ENCODE data around the gene PNMT. TPM values are rescaled to one million over a fixed set of nuclear protein-coding genes. Genes with fewer than 3 reads are reported as not detected.

Gene PNMT
- polyA plus RNA-seq, 3 donors, result not detected

DNA sequence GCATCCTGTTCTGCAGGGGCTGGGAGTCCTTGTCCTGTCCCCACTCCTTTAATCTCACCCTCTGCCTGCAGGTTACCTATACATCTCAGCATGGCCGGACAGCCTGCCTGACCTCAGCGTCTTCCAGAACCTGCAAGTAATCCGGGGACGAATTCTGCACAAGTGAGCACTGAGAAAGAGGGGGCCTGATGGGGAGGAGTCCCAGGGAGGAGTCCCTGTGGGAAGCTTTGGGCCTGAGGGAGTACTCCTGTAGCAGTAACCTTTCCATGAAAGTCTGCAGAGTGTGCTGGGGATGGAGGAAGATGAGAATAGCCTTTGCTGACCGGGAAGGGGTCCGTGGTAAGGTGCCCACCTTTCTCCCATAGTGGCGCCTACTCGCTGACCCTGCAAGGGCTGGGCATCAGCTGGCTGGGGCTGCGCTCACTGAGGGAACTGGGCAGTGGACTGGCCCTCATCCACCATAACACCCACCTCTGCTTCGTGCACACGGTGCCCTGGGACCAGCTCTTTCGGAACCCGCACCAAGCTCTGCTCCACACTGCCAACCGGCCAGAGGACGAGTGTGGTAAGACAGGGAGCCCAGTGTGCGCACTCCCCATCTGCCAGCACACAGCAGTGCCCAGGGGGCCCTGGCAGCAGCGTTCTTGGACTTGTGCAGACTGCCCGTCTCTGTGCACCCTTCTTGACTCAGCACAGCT, 47.3 kb downstream of the PNMT start:
- Histone ChIP-seq H3K36me3 (replicated peaks in 1 of 2; ENCODE audit: control insufficient read depth in 1 of 2, insufficient read depth in 2 of 2, low read length in 2 of 2) (no peaks in the 10 kb centered on the region), H3K9ac (ENCODE audit: insufficient read depth, low read length, poor library complexity, severe bottlenecking) (no peak overlapping the region), H3K27me3 (ENCODE audit: control insufficient read depth in 2 of 2, insufficient read depth in 2 of 2, low read length in 2 of 2) (no peaks in the 10 kb centered on the region), H3K27ac (ENCODE audit: low read depth in 1 of 2, low read length in 2 of 2) (no peak overlapping the region), H3K4me1 (ENCODE audit: control insufficient read depth in 1 of 2, insufficient read depth in 2 of 2, low read length in 2 of 2) (peaks cover 0 to 4% of the 10 kb centered on the region in 2 donors), H3K79me2 (ENCODE audit: insufficient read depth, low read length) (no peaks in the 10 kb centered on the region), H3K4me2 (replicated peaks; ENCODE audit: extremely low read depth, low read length, poor library complexity, severe bottlenecking) (no peak overlapping the region), H3K9me3 (replicated peaks in 1 of 2; ENCODE audit: control insufficient read depth in 1 of 2, insufficient read depth in 1 of 2, low read length in 2 of 2) (no peaks in the 10 kb centered on the region), H2AFZ (ENCODE audit: insufficient read depth, low read depth, low read length, poor library complexity, severe bottlenecking) (no peak overlapping the region), H3K4me3 (replicated peaks in 1 of 3; ENCODE audit: low read depth in 2 of 3, low read length in 3 of 3) (no peak overlapping the region), H4K20me1 (ENCODE audit: insufficient read depth, low read length) (no peaks in the 10 kb centered on the region)
- Mint-ChIP-seq H3K27me3 (ENCODE audit: low read depth in 3 of 3) (peaks cover 0 to 5% (median 2%) of the 10 kb centered on the region in 3 donors), H3K4me1 (peaks cover 2% of the 10 kb centered on the region), H3K4me3 (no peak overlapping the region), H3K27ac (no peak overlapping the region), H3K9me3 (no peaks in the 10 kb centered on the region), H3K36me3 (no peaks in the 10 kb centered on the region)
- TF ChIP-seq CTCF (IDR thresholded peaks at IDR 0.05), result no peak
- DNase-seq, result no peak
- WGBS (ENCODE audit: insufficient coverage), result 91% methylated on average over 14 of the region's 18 CpGs
- intact Hi-C loops (cut with micrococcal nuclease), result no loop called here

- no peak for TF ChIP-seq CTCF (IDR thresholded peaks at IDR 0.05)
- no peaks in the 10 kb centered on the region for H3K36me3 Mint-ChIP-seq
- H3K27me3 Mint-ChIP-seq (ENCODE audit: low read depth in 3 of 3), result peaks cover 0 to 5% (median 2%) of the 10 kb centered on the region in 3 donors
- Histone ChIP-seq H4K20me1 (ENCODE audit: insufficient read depth, low read length) (no peaks in the 10 kb centered on the region), H3K9ac (ENCODE audit: insufficient read depth, low read length, poor library complexity, severe bottlenecking) (no peak overlapping the region), H3K9me3 (replicated peaks in 1 of 2; ENCODE audit: control insufficient read depth in 1 of 2, insufficient read depth in 1 of 2, low read length in 2 of 2) (no peaks in the 10 kb centered on the region), H3K4me2 (replicated peaks; ENCODE audit: extremely low read depth, low read length, poor library complexity, severe bottlenecking) (no peak overlapping the region), H3K27me3 (ENCODE audit: control insufficient read depth in 2 of 2, insufficient read depth in 2 of 2, low read length in 2 of 2) (no peaks in the 10 kb centered on the region), H3K79me2 (ENCODE audit: insufficient read depth, low read length) (no peaks in the 10 kb centered on the region), H3K4me1 (ENCODE audit: control insufficient read depth in 1 of 2, insufficient read depth in 2 of 2, low read length in 2 of 2) (peaks cover 0 to 4% of the 10 kb centered on the region in 2 donors), H3K4me3 (replicated peaks in 1 of 3; ENCODE audit: low read depth in 2 of 3, low read length in 3 of 3) (no peak overlapping the region), H3K27ac (ENCODE audit: low read depth in 1 of 2, low read length in 2 of 2) (no peak overlapping the region), H2AFZ (ENCODE audit: insufficient read depth, low read depth, low read length, poor library complexity, severe bottlenecking) (no peak overlapping the region), H3K36me3 (replicated peaks in 1 of 2; ENCODE audit: control insufficient read depth in 1 of 2, insufficient read depth in 2 of 2, low read length in 2 of 2) (no peaks in the 10 kb centered on the region)
- no peaks in the 10 kb centered on the region for H3K9me3 Mint-ChIP-seq
- intact Hi-C loops (cut with micrococcal nuclease), result no loop called here
- no peak for DNase-seq
- no peak overlapping the region for H3K4me3 Mint-ChIP-seq
- no peak overlapping the region for H3K27ac Mint-ChIP-seq
- peaks cover 2% of the 10 kb centered on the region for H3K4me1 Mint-ChIP-seq
- WGBS (ENCODE audit: insufficient coverage), result 97% methylated on average over 9 of the region's 15 CpGs
Measured at GRCh38 chr17:39716073-39716818, 48.0 kb downstream of the PNMT start.

Measured in CD14-positive monocyte (primary cell).